ENCODE results near the gene FGD3.

- TF ChIP-seq CTCF (IDR thresholded peaks at IDR 0.05) = no peak
- TF ChIP-seq EZH2 (IDR thresholded peaks at IDR 0.05; ENCODE audit: borderline replicate concordance, insufficient read depth, low read depth, low read length, poor library complexity, severe bottlenecking) = no peak
Observed at GRCh38 chr9:93002700-93003099, 55.4 kb downstream of the FGD3 start.

All from B cell (primary cell).